Measurements from ENCODE around the gene APOA5.
A peak's percentile ranks its signal among the peaks of the same experiment; 100 is the strongest.
"Not testable (repeated sequence)": the region's sequence is repeated elsewhere in the genome, so short reads cannot be mapped to it uniquely, and the experiment has no call there.

APOA5 gene, protein sequence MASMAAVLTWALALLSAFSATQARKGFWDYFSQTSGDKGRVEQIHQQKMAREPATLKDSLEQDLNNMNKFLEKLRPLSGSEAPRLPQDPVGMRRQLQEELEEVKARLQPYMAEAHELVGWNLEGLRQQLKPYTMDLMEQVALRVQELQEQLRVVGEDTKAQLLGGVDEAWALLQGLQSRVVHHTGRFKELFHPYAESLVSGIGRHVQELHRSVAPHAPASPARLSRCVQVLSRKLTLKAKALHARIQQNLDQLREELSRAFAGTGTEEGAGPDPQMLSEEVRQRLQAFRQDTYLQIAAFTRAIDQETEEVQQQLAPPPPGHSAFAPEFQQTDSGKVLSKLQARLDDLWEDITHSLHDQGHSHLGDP

DNA sequence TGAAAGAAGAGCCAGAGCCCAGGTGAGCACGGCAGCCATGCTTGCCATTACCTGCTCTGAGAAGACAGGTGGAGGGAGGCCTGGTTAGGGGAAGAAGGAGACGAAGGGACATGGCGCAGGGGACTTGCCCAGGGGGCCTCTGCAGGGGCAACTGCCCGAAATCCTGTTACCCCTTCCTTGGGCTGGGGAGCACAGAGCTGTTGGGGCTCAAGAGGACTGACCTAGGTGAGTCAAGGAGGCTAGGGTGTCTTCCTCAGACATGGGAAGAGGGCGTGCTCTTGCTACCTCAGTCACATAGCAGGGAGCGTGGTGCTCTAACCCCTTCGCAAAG is at the start of gene APOA5:
APOA5 (minus strand) TSS at position 67 of the 331 bp plus-strand sequence; CDS start at position 48, 19 bp downstream.
- DNase-seq = no peak

DNA sequence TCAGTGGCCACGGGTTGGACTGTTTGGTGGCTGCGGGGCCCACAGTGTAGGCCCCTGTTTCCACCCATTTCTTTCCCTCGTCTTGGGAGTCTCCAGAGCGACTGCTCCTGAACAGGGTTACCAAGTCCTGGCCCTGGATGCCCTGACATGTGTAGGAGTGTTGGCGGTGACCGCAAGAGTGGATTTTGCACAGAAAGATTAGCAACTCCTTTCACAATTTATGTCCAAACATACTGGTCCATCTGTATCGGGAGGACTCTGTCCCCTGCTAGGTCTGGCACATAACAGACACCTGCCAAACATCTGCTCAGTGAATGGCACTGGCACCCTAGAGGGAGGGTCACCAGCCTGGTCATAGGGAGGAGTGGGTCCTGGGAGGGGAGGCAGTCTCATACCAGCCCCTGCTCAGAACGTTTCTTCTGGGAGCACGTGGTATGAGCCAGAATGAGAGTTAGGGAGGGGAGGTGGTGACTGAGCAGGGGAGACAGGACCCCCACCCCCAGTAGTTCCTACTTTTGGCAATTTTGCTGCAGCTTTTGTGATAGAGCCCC is 49.1 kb upstream of the APOA5 start:
- DNase-seq = no peak

DNA sequence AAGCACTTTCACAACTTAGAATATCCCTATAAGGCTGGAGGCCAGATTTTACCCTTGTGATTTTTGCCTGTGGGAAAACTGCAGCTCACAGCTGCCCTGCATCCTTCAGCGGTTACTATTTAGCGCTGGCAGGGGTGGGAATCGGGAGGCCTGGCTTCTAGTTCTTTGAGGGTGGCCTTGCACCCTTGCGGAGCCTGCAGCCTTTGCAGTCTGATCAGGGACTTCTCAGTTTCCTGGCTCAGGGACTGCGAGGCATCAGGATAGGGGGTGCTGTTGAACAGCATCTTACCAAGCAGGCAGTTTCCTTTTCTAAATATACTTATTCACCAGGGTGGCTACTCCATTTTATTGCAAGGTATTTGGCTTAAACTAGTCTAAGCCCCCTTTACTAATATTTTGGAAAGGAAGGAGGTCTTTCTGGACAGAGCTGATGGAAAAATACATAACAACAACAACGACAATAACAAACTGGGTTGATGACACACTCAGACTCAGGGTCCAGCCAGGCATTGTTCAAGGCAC is 48.6 kb upstream of the APOA5 start:
- no peak for DNase-seq

DNA sequence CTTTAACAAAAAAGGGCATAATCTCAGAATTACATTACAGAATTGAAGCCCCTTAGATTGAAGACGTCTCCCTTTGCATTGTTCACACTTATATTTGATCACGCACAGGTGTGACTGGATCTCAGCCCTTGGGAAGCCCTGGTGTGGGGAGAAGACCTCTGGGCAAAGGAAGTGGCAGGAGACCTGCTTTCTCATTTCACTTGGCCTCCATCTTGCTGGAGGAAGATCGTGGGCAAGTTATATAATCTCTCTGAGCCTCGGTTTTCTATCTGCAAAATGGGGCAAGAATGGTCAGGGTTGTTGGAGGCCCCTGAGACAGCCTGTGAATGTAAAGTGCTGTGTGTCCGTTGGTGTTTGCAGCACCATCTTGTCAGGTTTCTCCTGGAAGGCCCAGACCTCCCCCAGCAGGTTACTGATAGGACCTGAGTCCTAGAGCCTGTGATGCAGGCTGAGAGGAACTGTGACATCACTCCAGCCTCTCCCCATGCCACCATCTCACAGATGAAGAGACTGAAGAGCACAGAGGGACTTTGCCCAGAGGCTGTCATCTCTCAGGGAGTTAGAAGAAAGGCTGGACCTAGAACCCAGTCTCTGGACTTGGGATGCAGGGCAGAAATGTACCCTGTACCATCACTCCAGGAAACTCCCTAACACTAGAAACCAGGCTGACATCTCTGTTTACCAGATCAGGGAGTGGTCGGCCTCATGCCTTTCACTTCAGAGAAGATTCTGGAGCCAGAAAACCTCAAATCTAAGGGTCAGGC is 46.8 kb upstream of the APOA5 start:
- DNase-seq = no peak

DNA sequence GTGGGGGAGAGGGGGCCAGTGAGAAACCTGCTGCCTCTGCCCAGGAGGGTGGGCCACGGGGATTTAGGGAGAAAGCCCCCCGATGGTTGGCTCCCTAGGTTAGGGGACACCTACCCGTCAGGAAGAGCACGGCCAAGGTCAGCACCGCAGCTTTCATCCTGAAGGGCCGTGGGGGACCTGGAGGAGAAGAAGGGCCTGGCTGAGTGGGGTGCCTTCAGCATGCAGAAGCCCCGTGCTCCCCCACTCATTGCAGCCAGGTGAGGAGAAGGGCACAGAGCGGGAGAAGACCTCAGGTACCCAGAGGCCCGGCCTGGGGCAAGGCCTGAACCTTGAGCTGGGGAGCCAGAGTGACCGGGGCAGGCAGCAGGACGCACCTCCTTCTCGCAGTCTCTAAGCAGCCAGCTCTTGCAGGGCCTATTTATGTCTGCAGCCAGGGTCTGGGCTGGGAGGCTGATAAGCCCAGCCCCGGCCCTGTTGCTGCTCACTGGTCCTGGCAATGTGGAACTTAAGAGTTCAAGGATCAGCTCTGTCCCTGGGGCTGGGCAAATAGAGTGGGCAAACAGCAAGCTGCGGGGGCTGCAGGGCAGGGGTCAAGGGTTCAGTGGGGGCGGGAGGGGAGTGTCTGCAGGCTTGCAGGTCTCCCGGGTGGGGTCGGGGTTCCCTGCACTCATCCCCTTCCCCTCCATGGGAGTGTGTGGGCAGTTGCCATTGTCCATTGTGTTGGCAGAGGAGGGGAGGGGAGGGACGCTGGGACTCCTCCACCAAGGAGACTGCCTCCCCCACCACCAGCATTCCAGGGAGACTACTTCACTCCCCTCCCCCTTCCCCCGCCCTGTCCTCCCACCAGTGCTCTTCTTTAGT is 45.8 kb upstream of the APOA5 start, which contains the start of gene APOA1:
APOA1 (minus strand) TSS at position 392 of the 861 bp plus-strand sequence; CDS start at position 157, 235 bp downstream.
- DNase-seq = no peak

DNA sequence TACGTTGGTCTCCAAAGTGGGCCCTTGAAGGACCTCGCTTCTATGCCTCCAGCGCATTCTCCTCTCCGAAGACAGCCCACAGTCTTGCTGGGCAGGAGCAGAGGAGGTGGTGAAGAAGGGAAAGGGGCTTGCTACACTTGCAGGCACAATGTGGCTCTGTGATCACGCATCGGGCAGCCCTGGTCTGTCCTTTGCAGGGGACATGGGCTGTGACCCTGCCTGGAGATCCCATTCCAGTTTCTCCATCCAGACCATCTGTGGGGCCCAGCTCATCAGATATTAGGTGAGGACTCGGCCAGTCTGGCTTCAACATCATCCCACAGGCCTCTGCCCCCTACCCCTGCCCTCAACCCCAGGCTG is 44.9 kb upstream of the APOA5 start:
- DNase-seq = no peak

DNA sequence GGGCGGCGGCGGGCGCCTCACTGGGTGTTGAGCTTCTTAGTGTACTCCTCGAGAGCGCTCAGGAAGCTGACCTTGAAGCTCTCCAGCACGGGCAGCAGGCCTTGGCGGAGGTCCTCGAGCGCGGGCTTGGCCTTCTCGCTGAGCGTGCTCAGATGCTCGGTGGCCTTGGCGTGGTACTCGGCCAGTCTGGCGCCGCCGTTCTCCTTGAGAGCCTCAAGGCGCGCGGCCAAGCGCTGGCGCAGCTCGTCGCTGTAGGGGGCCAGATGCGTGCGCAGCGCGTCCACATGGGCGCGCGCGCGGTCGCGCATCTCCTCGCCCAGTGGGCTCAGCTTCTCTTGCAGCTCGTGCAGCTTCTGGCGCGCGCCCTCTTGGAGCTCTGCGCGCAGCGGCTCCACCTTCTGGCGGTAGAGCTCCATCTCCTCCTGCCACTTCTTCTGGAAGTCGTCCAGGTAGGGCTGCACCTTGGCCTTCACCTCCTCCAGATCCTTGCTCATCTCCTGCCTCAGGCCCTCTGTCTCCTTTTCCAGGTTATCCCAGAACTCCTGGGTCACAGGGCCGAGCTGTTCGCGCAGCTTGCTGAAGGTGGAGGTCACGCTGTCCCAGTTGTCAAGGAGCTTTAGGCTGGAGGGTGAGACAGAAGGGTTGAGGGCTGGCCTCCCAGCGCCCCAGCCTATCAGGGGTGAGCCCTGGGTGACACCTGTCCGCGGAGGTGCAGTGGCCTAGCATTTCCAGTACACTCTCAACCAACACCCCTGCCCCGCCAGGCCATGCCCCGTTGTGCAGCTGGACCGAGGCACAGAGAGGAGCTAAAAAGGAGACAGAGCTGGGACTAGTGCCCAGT is 44.3 kb upstream of the APOA5 start:
- DNase-seq = peak; percentile 70 to 73

DNA sequence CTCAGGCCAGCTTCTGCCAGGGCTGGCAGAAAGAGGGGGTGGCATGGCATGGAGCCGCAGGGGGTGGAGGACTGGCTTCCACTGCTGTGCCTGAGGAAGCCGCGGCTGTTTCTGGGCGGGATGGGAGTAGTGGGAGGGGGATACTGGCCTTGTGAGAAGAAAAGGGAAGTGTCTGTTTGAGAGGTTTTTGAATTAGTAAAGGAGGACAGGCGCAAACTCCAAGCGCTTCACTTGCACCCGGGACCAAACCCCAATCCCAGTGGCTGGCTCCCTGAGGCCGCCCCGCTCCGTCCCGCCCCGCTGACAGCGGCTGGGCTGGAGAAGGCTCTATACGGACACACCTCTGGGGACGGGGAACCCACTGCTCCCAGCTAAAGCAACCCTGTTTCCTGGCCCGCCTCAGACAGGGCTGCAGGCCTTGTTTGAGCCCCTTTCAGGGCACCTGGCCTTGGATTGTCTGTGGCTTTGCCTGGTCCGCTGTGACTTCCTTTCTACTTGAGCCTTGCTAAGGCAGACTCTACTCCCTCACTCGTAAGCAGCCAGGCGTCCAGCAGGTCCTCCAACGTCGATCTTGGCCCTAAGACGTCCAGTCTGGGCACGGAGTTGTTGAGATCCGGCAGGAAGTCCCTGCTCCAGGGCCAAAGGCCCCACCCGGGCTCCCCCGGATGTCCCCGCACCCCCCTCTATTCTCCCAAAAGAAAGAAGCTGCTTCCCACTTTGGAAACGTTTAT is 43.5 kb upstream of the APOA5 start:
- DNase-seq = peak; percentile 55 to 76

DNA sequence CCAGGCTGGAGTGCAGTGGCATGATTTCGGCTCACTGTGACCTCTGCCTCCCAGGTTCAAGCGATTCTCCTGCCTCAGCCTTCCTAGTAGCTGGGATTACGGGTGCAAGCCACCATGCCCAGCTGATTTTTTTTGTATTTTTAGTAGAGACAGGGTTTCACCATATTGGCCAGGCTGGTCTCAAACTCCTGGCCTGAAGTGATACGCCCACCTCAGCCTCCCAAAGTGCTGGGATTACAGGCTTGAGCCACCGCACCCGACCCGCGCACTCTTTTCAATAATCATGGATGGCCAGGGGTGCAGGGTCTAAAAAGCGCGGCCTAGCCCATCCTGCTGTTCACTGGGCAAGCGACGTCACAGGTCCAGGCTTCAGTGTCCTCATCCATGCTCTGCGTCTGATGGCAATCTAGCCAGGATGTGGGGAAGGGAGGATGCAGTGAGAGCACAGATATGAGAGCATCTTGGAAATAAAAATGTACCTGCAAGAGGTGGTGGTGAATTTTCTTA is 42.9 kb upstream of the APOA5 start:
- not testable (repeated sequence) for DNase-seq

DNA sequence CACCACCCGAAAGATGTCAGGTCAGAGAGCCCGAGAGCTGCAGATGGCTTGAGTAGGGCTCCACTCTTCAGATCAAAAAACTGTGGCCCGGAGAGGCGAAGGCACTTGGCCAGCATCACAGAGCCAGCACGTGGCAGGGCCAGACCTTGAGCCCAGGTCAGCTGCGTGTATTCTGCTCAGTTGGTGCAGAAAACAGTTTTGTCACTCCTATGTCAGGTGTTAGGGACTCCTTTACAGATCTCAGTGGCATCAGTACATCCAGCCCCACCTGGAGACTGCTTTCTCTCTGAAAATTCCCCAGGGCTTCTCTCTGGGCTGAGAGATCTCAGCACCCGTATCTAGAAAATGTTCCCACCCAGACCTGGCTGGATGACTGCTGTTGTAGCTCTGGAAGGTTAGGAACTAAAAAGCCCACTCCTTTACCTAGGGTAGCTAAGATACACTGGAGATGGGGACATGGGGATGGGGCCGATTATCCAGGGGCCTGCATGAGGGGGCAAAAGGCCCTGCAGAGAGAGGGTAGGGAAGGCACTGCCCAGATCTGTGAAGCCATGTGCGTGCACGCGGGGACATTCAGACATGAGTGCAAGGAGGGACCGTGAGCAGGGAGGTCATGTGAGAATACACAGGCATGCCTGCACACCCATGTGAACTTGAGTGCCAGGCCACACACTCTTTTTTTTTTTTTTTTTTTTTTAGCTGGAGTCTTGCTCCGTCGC is 42.3 kb upstream of the APOA5 start:
- no peak for DNase-seq

DNA sequence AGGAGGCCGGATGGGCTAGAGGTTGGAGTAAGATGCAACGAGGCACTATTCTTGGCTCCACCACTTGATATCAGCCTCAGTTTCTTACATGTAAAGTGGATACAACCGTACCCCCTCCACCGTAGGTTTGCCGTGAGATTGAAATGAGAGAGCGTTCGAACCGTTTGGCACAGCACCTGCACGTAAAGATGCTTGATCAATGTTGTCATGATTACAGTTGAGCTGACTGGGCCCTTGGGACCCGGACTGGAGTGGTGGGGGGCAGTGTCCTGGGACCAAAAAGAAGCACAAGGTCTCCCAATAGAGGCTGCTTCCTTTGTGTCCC is 41.8 kb upstream of the APOA5 start:
- no peak for DNase-seq

DNA sequence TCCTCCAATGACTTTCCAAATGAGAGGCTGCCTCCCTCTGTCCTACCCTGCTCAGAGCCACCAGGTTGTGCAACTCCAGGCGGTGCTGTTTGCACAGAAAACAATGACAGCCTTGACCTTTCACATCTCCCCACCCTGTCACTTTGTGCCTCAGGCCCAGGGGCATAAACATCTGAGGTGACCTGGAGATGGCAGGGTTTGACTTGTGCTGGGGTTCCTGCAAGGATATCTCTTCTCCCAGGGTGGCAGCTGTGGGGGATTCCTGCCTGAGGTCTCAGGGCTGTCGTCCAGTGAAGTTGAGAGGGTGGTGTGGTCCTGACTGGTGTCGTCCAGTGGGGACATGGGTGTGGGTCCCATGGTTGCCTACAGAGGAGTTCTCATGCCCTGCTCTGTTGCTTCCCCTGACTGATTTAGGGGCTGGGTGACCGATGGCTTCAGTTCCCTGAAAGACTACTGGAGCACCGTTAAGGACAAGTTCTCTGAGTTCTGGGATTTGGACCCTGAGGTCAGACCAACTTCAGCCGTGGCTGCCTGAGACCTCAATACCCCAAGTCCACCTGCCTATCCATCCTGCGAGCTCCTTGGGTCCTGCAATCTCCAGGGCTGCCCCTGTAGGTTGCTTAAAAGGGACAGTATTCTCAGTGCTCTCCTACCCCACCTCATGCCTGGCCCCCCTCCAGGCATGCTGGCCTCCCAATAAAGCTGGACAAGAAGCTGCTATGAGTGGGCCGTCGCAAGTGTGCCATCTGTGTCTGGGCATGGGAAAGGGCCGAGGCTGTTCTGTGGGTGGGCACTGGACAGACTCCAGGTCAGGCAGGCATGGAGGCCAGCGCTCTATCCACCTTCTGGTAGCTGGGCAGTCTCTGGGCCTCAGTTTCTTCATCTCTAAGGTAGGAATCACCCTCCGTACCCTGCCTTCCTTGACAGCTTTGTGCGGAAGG is 40.9 kb upstream of the APOA5 start:
- no peak for DNase-seq

DNA sequence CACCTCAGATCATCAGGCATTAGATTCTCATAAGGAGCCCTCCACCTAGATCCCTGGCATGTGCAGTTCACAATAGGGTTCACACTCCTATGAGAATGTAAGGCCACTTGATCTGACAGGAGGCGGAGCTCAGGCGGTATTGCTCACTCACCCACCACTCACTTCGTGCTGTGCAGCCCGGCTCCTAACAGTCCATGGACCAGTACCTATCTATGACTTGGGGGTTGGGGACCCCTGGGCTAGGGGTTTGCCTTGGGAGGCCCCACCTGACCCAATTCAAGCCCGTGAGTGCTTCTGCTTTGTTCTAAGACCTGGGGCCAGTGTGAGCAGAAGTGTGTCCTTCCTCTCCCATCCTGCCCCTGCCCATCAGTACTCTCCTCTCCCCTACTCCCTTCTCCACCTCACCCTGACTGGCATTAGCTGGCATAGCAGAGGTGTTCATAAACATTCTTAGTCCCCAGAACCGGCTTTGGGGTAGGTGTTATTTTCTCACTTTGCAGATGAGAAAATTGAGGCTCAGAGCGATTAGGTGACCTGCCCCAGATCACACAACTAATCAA is 40.2 kb upstream of the APOA5 start:
- no peak for DNase-seq

DNA sequence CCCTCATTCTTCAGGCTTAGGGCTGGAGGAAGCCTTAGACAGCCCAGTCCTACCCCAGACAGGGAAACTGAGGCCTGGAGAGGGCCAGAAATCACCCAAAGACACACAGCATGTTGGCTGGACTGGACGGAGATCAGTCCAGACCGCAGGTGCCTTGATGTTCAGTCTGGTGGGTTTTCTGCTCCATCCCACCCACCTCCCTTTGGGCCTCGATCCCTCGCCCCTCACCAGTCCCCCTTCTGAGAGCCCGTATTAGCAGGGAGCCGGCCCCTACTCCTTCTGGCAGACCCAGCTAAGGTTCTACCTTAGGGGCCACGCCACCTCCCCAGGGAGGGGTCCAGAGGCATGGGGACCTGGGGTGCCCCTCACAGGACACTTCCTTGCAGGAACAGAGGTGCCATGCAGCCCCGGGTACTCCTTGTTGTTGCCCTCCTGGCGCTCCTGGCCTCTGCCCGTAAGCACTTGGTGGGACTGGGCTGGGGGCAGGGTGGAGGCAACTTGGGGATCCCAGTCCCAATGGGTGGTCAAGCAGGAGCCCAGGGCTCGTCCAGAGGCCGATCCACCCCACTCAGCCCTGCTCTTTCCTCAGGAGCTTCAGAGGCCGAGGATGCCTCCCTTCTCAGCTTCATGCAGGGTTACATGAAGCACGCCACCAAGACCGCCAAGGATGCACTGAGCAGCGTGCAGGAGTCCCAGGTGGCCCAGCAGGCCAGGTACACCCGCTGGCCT is 38.7 kb upstream of the APOA5 start:
- no peak for DNase-seq

DNA sequence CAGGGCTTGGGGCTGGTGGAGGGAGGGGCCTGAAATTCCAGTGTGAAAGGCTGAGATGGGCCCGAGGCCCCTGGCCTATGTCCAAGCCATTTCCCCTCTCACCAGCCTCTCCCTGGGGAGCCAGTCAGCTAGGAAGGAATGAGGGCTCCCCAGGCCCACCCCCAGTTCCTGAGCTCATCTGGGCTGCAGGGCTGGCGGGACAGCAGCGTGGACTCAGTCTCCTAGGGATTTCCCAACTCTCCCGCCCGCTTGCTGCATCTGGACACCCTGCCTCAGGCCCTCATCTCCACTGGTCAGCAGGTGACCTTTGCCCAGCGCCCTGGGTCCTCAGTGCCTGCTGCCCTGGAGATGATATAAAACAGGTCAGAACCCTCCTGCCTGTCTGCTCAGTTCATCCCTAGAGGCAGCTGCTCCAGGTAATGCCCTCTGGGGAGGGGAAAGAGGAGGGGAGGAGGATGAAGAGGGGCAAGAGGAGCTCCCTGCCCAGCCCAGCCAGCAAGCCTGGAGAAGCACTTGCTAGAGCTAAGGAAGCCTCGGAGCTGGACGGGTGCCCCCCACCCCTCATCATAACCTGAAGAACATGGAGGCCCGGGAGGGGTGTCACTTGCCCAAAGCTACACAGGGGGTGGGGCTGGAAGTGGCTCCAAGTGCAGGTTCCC is 38.0 kb upstream of the APOA5 start, which contains the start of gene APOC3:
APOC3 (plus strand) TSS at position 383 of the 659 bp plus-strand sequence. CDS start 676 bp downstream, outside the sequence.
- no peak for DNase-seq

DNA sequence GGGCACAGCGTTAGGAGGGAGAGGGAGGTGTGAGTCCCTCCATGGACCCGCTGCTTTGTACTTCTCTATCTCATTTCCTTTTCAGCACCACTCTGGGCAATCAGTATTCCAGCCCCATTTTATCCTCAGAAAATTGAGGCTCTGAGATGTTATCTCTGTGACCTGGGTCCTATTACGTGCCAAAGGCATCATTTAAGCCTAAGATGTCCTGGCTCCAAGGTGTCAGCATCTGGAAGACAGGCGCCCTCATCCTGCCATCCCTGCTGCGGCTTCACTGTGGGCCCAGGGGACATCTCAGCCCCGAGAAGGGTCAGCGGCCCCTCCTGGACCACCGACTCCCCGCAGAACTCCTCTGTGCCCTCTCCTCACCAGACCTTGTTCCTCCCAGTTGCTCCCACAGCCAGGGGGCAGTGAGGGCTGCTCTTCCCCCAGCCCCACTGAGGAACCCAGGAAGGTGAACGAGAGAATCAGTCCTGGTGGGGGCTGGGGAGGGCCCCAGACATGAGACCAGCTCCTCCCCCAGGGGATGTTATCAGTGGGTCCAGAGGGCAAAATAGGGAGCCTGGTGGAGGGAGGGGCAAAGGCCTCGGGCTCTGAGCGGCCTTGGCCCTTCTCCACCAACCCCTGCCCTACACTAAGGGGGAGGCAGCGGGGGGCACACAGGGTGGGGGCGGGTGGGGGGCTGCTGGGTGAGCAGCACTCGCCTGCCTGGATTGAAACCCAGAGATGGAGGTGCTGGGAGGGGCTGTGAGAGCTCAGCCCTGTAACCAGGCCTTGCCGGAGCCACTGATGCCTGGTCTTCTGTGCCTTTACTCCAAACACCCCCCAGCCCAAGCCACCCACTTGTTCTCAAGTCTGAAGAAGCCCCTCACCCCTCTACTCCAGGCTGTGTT is 37.2 kb upstream of the APOA5 start:
- DNase-seq = no peak
